ENCODE data around the gene IQCN.

- TF ChIP-seq EP300 (IDR thresholded peaks at IDR 0.05) (peak in 1 of 4 donors; percentile 53), POLR2AphosphoS5 (IDR thresholded peaks at IDR 0.05) (peak; percentile 16 to 90 (median 68)), CTCF (IDR thresholded peaks at IDR 0.05) (no peak)
Observed at GRCh38 chr19:18226956-18227780, 47.1 kb downstream of the IQCN start.

All from sigmoid colon (tissue), 4 donors.